Left lung (tissue), 10 donors: ENCODE measurements around the gene PLEKHG2. TPM values are rescaled to one million over a fixed set of nuclear protein-coding genes. Genes with fewer than 3 reads are reported as not detected.

Source experiments
- ATAC-seq: fragments of 200-7000 bp; cut with Tn5 transposase; one replicate; pipeline ENCODE4 v1.9.1; 2020; ENCODE audit warnings: moderate library complexity
- DNase-seq, 4 donors: peaks; one replicate each; pipeline ENCODE4 v3.0.0-alpha.2; 2013 to 2020
- H3K27ac ChIP-seq, 2 donors: fragments of 200-600 bp; sonication (generic) in 1 of 2; one replicate each; pipeline versions ENCODE4 v1.5.0 to v1.8.0; 2020 to 2021
- H3K27me3 ChIP-seq, 2 donors: fragments of 200-600 bp; sonication (generic) in 1 of 2; one replicate each; pipeline versions ENCODE4 v1.5.0 to v1.8.0; 2020 to 2021
- H3K36me3 ChIP-seq, 2 donors: fragments of 200-600 bp; sonication (generic) in 1 of 2; one replicate each; pipeline versions ENCODE4 v1.5.0 to v1.8.0; 2020 to 2021
- H3K4me1 ChIP-seq, 2 donors: fragments of 200-600 bp; one replicate each; pipeline ENCODE4 v1.8.0; 2021
- H3K4me3 ChIP-seq, 2 donors: fragments of 200-600 bp; sonication (generic) in 1 of 2; one replicate each; pipeline versions ENCODE4 v1.5.0 to v1.8.0; 2020 to 2021; ENCODE audit warnings: mild to moderate bottlenecking in 1 of 2
- H3K9me3 ChIP-seq, 2 donors: fragments of 200-600 bp; sonication (generic) in 1 of 2; one replicate each; pipeline versions ENCODE4 v1.5.0 to v1.8.0; 2020 to 2021
- CTCF ChIP-seq, 2 donors: fragments of 200-600 bp; sonication (generic) in 1 of 2; IDR thresholded peaks; one replicate each; pipeline versions ENCODE4 v1.5.0 to v1.8.0; 2021; ENCODE audit warnings: antibody characterized with exemption in 2 of 2
- intact Hi-C, 2 donors: fragments of 100-400 bp; cut with DNase I; formaldehyde crosslinking; loops; one replicate each; pipeline versions ENCODE4 v1.11.2 to v1.14.2; 2022
- polyA plus RNA-seq, 6 donors: library from polyadenylated mRNA; unstranded; fragments of 120-200 nt; gene quantifications; one replicate each; pipeline ENCODE4 v1.2.1, GENCODE V29; 2013; ENCODE audit not compliant: insufficient read length in 6 of 6
- total RNA-seq, 2 donors: library from RNA; stranded (reverse); fragmentation: NEBNext Ultra II Directional; extraction: Animal tissue kit (Norgen Biotek cat#: 25700); gene quantifications; one replicate each; pipeline ENCODE4 v1.2.1, GENCODE V29; 2021
- donor health status: DM: no; HTN: yes; CAD: no.
- donor health status: DM: no; HTN: no; CAD: no.

The PLEKHG2 gene
- total and polyA plus RNA-seq, 8 donors = 39.5 to 118 (median 91.3) TPM

- TF ChIP-seq CTCF (IDR thresholded peaks at IDR 0.05) = no peak
- intact Hi-C loops = no loop called here
- no peak for ATAC-seq
- Histone ChIP-seq H3K27me3 (no peaks in the 10 kb centered on the region), H3K4me1 (peaks cover 29 to 92% of the 10 kb centered on the region in 2 donors), H3K27ac (peak overlapping the region; percentile 96 to 100), H3K9me3 (no peaks in the 10 kb centered on the region), H3K4me3 (peak overlapping the region in 1 of 2 donors; percentile 47), H3K36me3 (peaks cover 0 to 7% of the 10 kb centered on the region in 2 donors)
- DNase-seq = peak in 1 of 4 donors; percentile 84
Observed at GRCh38 chr19:39401549-39402345, 10.7 kb upstream of the PLEKHG2 start.

- no peaks in the 10 kb centered on the region for H3K9me3 ChIP-seq
- peak overlapping the region; percentile 29 to 47 for H3K4me3 ChIP-seq
- intact Hi-C loops = no loop called here
- DNase-seq (peak; percentile 89 to 96 (median 94)), ATAC-seq (peak; percentile 34)
- H3K36me3 ChIP-seq = peaks cover under 1 to 6% of the 10 kb centered on the region in 2 donors
- no peaks in the 10 kb centered on the region for H3K27me3 ChIP-seq
- peaks cover 29 to 83% of the 10 kb centered on the region in 2 donors for H3K4me1 ChIP-seq
- no peak for TF ChIP-seq CTCF (IDR thresholded peaks at IDR 0.05)
- peak overlapping the region; percentile 96 to 100 for H3K27ac ChIP-seq
Observed at GRCh38 chr19:39402346-39403300, 9.8 kb upstream of the PLEKHG2 start.

- Histone ChIP-seq H3K4me1 (peaks cover 19 to 73% of the 10 kb centered on the region in 2 donors), H3K27me3 (no peaks in the 10 kb centered on the region), H3K27ac (peak overlapping the region; percentile 96 to 100), H3K36me3 (peaks cover 9 to 16% of the 10 kb centered on the region in 2 donors), H3K4me3 (peak overlapping the region; percentile 29 to 47), H3K9me3 (no peaks in the 10 kb centered on the region)
- TF ChIP-seq CTCF (IDR thresholded peaks at IDR 0.05) = no peak
- intact Hi-C loops = no loop called here
- ATAC-seq (peak; percentile 49), DNase-seq (peak; percentile 93 to 100 (median 98))
Observed at GRCh38 chr19:39403331-39404312, 8.8 kb upstream of the PLEKHG2 start.

GRCh38 chr19:39405261-39405957, 7.1 kb upstream of the PLEKHG2 start:
- Histone ChIP-seq H3K27ac (peak overlapping the region; percentile 98 to 100), H3K36me3 (peaks cover 9 to 21% of the 10 kb centered on the region in 2 donors), H3K9me3 (no peaks in the 10 kb centered on the region), H3K4me1 (peaks cover 19 to 62% of the 10 kb centered on the region in 2 donors), H3K4me3 (peak overlapping the region in 1 of 2 donors; percentile 100), H3K27me3 (no peaks in the 10 kb centered on the region)
- TF ChIP-seq CTCF (IDR thresholded peaks at IDR 0.05) = no peak
- DNase-seq (no peak), ATAC-seq (no peak)
- intact Hi-C loops = no loop called here
